VCaP (cell line): Measurements from ENCODE around the gene PFKP.

Experiments
- H3K27ac ChIP-seq: fragments of 450-650 bp; 2 replicates; pipeline ENCODE4 v1.5.1; 2017
- TF ChIP-seq, protein P1 (sequence below): fragments of 450-650 bp; conservative IDR thresholded peaks from 2 replicates; pipeline ENCODE4 v1.5.1; 2017; ENCODE audit warnings: mild to moderate bottlenecking, moderate library complexity

PFKP gene

DNA sequence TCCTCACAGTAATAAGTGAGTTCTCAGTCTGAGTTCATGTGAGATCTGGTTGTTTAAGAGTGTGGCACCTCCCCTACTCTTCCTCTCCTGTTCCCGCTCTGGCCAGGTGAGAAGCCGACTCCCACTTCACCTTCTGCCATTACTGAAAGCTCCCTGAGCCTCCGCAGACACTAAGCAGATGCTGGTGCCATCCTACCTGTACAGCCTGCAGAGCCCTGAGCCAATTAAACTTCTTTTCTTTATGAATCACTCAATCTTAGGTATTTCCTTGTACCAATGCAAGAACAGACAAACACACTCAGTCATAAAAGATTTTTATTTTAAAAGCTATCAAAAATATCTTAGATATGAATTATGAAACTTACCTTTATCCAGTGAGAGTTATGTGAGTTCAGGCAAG, 39.5 kb upstream of the PFKP start:
- no peak overlapping the region for H3K27ac ChIP-seq
- TF ChIP-seq, protein P1, sequence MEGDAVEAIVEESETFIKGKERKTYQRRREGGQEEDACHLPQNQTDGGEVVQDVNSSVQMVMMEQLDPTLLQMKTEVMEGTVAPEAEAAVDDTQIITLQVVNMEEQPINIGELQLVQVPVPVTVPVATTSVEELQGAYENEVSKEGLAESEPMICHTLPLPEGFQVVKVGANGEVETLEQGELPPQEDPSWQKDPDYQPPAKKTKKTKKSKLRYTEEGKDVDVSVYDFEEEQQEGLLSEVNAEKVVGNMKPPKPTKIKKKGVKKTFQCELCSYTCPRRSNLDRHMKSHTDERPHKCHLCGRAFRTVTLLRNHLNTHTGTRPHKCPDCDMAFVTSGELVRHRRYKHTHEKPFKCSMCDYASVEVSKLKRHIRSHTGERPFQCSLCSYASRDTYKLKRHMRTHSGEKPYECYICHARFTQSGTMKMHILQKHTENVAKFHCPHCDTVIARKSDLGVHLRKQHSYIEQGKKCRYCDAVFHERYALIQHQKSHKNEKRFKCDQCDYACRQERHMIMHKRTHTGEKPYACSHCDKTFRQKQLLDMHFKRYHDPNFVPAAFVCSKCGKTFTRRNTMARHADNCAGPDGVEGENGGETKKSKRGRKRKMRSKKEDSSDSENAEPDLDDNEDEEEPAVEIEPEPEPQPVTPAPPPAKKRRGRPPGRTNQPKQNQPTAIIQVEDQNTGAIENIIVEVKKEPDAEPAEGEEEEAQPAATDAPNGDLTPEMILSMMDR = no peak

DNA sequence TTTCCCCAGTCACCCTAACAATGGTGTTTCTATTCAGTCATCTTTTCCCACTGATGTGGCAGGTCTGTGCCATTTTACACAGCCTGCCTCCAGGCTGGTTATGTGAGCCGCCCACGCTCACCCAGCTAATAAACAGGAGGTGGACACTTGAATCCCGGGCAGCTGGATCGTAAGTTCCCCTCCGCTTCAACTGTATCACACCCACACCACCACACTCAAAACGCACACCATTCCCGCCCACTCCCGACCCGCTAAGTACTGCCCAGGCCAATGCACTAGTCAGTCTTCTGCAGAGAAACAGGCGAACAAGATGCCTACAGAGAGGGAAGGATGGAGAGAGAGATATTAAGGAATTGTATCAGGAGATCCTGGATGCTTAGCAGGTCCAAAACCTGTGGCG, 38.9 kb upstream of the PFKP start:
- TF ChIP-seq, protein P1 = no peak

DNA sequence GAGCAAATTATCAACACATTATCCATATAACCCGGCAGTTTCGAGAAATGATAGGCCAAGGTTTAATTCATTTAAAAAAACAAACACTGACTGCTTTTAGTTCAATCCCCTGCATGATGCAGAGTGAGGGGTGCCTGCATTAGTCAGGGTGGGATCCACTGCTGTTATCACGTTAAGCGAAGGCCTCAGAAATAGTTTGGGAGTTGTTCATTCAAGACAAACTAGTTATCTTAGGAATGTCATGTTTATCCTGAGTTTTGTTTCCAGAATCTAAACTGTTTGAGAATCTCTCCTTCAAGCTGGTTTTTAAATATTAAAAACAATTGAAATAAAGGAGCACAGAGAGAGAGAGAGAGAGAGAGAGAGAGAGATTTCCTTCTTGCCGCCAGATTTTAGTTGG, 36.6 kb upstream of the PFKP start:
- TF ChIP-seq, protein P1 = no peak
- H3K27ac ChIP-seq = no peak overlapping the region

More for the DNA sequence above, 38.9 kb upstream of the PFKP start:
- H3K27ac ChIP-seq = no peak overlapping the region

DNA sequence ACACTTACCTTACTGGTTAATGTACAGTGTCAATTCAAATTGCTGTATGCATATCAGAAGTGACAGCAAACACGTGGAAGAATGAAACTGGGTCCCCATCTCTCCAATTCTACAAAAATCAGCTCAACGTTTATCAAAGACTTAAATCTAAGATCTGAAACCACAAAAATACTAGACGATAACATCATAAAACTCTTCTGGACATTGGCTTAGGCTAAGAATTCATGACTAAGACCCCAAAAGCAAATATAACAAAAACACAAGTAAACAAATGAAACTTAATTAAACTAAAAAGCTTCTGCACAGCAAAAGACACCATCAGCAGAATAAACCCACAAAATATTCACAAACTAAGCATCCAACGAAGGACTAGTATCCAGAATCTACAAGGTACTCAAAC, 35.9 kb upstream of the PFKP start:
- TF ChIP-seq, protein P1 = no peak
- no peak overlapping the region for H3K27ac ChIP-seq

DNA sequence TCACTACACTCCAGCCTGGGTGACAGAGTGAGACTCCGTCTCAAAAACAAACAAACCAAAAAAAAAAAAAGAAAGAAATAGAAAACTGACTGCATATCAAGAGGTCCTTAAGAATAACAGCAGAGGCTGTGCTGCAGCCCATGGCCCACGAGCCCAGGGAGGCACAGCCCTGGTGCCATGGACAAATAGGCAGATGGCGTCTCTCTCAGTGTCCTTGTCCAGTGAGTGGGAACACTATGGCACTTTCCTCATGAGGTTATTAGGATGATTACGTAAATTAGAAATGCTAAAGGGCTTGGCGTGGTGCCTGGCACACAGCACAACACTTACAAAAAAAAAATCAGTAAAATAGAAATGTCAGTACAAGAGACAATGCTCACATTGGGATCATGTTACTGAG, 33.4 kb upstream of the PFKP start:
- TF ChIP-seq, protein P1 = no peak
- H3K27ac ChIP-seq = no peak overlapping the region

DNA sequence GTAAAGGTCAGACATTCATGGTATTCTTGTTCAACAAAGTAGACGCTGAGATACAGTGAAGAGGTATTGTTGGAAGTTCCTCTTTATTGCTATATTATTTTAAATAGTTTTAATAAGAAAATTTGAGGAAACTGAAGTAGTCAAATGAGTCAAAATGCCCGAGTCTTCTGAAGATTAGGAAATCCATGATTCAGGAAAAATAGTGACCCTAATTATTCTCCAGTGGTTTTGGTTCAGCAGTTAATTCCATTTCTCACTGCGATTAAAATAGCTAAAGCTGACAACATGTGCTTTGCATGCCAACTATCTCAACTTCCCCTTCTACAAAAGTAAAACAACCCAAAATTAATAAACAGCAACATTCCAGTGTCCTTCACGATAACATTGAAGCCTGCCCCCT, 32.7 kb upstream of the PFKP start:
- TF ChIP-seq, protein P1 = no peak
- no peak overlapping the region for H3K27ac ChIP-seq

DNA sequence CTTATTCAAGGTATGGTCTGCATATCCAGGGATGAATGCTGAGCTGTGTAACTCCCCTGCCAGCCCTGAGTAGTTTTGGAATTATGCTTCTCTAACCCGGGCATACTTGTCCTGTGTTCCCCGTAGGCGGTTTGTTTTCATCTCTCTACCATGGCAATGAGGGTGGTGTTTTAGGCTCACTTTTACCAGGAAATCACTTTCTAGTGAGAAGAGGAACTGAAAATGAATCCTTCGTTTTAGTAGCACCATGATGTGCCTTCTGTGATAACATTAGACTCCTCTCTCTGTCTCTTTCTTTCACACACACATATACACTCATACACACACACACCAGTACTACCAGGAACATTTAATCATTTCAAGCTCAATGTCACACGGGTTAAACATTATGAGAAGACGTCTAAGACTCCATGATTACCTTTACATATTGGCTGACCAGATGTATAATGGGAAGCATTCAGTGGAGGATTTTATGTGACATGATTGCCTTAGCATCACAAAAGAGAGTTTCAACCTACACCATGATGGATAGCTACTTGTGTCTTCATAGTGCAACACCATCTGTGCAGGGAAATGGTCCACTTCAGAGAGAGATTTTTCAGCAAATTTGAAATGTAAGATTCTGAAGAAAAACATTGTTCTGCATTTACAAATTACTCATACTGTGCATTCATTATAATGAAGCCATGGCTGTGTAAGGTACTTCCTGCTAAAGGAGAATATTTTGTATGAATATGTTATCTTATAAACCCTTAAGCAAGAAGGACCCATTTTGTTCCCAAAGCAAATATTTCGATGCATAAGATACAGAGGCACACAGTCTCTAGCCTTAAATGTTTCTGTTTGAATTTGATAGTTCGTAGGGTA, 31.0 kb upstream of the PFKP start:
- no peak overlapping the region for H3K27ac ChIP-seq
- TF ChIP-seq, protein P1 = no peak
